ENCODE measurements around the gene NCOA6.
"Not testable (repeated sequence)": the region's sequence is repeated elsewhere in the genome, so short reads cannot be mapped to it uniquely, and the experiment has no call there.

NCOA6 gene

DNA sequence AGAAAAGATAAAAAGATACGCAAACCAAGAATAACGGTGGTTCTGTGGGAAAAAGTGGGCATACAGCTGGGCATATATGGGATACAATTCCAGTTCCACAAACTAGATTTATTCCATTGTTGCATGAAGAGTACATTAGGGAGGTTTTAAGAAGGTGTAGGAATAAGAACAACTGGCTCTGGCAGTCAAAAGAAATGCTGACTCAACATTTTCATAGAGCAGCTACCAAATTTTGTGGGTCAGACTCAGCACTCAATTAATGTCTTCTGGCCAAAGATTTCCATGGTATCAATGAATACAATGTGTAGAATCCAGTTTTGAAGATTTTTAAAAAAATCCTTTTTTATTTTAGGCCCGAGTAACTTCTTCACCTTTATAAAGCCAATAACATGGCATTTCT lies 81.1 kb downstream of the NCOA6 start:
- Histone ChIP-seq H3K4me3 (ENCODE audit: low read length) (no peak overlapping the region), H3K4me2 (ENCODE audit: low read length) (no peak overlapping the region), H3K9me3 (replicated peaks; ENCODE audit: low read length) (no peaks in the 10 kb centered on the region), H3K9ac (ENCODE audit: low read depth, low read length) (no peak overlapping the region), H3K36me3 (ENCODE audit: insufficient read depth, low read length) (peaks cover 80% of the 10 kb centered on the region), H3K27me3 (ENCODE audit: control insufficient read depth, insufficient read depth, low read length) (no peaks in the 10 kb centered on the region), H3K4me1 (ENCODE audit: control insufficient read depth, insufficient read depth, low read length) (no peaks in the 10 kb centered on the region)

DNA sequence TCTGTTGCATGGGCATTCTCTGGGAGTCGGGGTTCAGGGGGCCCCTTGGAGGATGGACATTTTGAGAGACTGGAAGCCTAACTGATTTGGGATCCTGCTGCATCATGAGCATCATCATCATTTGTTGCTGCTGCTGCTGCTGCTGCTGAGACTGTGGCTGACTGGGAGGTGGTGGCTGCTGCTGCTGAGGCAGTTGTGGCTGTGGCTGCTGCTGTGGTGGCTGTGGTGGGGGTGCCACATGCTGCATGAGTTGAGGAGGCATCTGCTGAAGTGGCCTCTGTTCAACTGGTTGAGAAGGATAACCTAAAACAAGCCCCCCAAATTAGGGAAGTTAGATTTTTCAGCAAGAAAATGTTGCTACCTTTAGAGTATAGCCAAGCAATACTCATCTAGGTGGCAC lies 82.4 kb downstream of the NCOA6 start:
- Histone ChIP-seq H3K36me3 (ENCODE audit: insufficient read depth, low read length) (peaks cover 74% of the 10 kb centered on the region), H3K9ac (ENCODE audit: low read depth, low read length) (no peak overlapping the region), H3K4me1 (ENCODE audit: control insufficient read depth, insufficient read depth, low read length) (no peaks in the 10 kb centered on the region), H3K9me3 (replicated peaks; ENCODE audit: low read length) (no peaks in the 10 kb centered on the region), H3K4me3 (ENCODE audit: low read length) (no peak overlapping the region), H3K4me2 (ENCODE audit: low read length) (no peak overlapping the region), H3K27me3 (ENCODE audit: control insufficient read depth, insufficient read depth, low read length) (no peaks in the 10 kb centered on the region)

- Histone ChIP-seq H3K4me1 (ENCODE audit: control insufficient read depth, insufficient read depth, low read length) (no peaks in the 10 kb centered on the region), H3K36me3 (ENCODE audit: insufficient read depth, low read length) (peaks cover 46% of the 10 kb centered on the region), H3K9me3 (replicated peaks; ENCODE audit: low read length) (no peaks in the 10 kb centered on the region), H3K4me3 (ENCODE audit: low read length) (no peak overlapping the region), H3K27me3 (ENCODE audit: control insufficient read depth, insufficient read depth, low read length) (no peaks in the 10 kb centered on the region), H3K9ac (ENCODE audit: low read depth, low read length) (no peak overlapping the region), H3K4me2 (ENCODE audit: low read length) (no peak overlapping the region)
Measured at GRCh38 chr20:34736106-34736735, 89.2 kb downstream of the NCOA6 start.

- H3K4me2 ChIP-seq (ENCODE audit: low read length) = no peak overlapping the region
- peaks cover 32% of the 10 kb centered on the region for H3K36me3 ChIP-seq (ENCODE audit: insufficient read depth, low read length)
- no peak overlapping the region for H3K9ac ChIP-seq (ENCODE audit: low read depth, low read length)
- no peaks in the 10 kb centered on the region for H3K27me3 ChIP-seq (ENCODE audit: control insufficient read depth, insufficient read depth, low read length)
- H3K4me3 ChIP-seq (ENCODE audit: low read length) = no peak overlapping the region
- no peaks in the 10 kb centered on the region for H3K4me1 ChIP-seq (ENCODE audit: control insufficient read depth, insufficient read depth, low read length)
- no peaks in the 10 kb centered on the region for H3K9me3 ChIP-seq (replicated peaks; ENCODE audit: low read length)
Measured at GRCh38 chr20:34732523-34732922, 92.9 kb downstream of the NCOA6 start.

DNA sequence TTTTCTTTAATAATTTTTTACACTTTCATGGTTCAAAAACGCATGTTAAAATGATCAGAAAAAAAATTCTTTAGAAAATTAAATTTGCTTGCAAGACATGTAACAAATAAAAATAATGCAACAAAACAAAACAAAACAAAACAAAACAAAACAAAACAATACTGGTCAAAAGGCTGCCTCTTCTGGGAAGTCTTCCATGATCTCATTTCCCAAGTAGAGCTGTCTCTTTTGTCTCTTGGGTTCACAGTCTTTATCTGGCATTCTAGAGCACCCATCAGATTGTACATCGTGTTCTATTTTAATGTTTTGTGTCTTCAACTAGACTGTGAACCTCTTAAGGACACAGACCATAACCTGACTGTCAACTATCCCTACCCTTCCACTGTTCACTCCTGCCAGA lies 96.0 kb downstream of the NCOA6 start:
- Histone ChIP-seq H3K9ac (ENCODE audit: low read depth, low read length) (no peak overlapping the region), H3K4me1 (ENCODE audit: control insufficient read depth, insufficient read depth, low read length) (no peaks in the 10 kb centered on the region), H3K4me3 (ENCODE audit: low read length) (no peak overlapping the region), H3K27me3 (ENCODE audit: control insufficient read depth, insufficient read depth, low read length) (no peaks in the 10 kb centered on the region), H3K9me3 (replicated peaks; ENCODE audit: low read length) (no peaks in the 10 kb centered on the region), H3K36me3 (ENCODE audit: insufficient read depth, low read length) (peaks cover 48% of the 10 kb centered on the region), H3K4me2 (ENCODE audit: low read length) (no peak overlapping the region)

DNA sequence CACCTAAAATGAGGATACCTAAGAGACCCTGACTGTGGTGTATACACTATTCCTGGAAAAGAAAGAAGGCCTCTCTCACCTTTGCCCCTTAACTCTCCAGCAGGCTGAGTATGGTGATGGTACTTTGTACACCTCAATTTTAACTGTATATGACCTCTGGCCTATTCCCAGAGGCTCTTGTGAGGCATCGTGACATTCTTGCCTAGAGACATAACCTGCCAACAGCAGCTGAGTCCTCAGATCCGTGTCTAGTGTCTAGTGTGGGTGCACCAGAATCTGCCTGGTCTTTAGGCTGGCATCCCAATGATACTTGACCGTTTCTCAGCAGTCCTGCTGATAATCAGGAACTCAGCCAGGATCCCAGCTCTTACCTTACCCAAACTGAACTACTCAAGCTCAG lies 101.3 kb downstream of the NCOA6 start:
- Histone ChIP-seq H3K36me3 (ENCODE audit: insufficient read depth, low read length) (peaks cover 38% of the 10 kb centered on the region), H3K4me3 (ENCODE audit: low read length) (no peak overlapping the region), H3K4me2 (ENCODE audit: low read length) (no peak overlapping the region), H3K9ac (ENCODE audit: low read depth, low read length) (no peak overlapping the region), H3K9me3 (replicated peaks; ENCODE audit: low read length) (no peaks in the 10 kb centered on the region), H3K4me1 (ENCODE audit: control insufficient read depth, insufficient read depth, low read length) (peaks cover 4% of the 10 kb centered on the region), H3K27me3 (ENCODE audit: control insufficient read depth, insufficient read depth, low read length) (no peaks in the 10 kb centered on the region)

GRCh38 chr20:34722560-34722959 lies 102.9 kb downstream of the NCOA6 start:
- not testable (repeated sequence) for H3K9me3 ChIP-seq (replicated peaks; ENCODE audit: low read length); H3K9ac ChIP-seq (ENCODE audit: low read depth, low read length); H3K4me2 ChIP-seq (ENCODE audit: low read length); H3K4me3 ChIP-seq (ENCODE audit: low read length); H3K27me3 ChIP-seq (ENCODE audit: control insufficient read depth, insufficient read depth, low read length); H3K4me1 ChIP-seq (ENCODE audit: control insufficient read depth, insufficient read depth, low read length)
- peaks cover 36% of the 10 kb centered on the region for H3K36me3 ChIP-seq (ENCODE audit: insufficient read depth, low read length)

- peaks cover 20% of the 10 kb centered on the region for H3K36me3 ChIP-seq (ENCODE audit: insufficient read depth, low read length)
- no peaks in the 10 kb centered on the region for H3K9me3 ChIP-seq (replicated peaks; ENCODE audit: low read length)
- H3K9ac ChIP-seq (ENCODE audit: low read depth, low read length) = no peak overlapping the region
- no peak overlapping the region for H3K4me2 ChIP-seq (ENCODE audit: low read length)
- no peaks in the 10 kb centered on the region for H3K27me3 ChIP-seq (ENCODE audit: control insufficient read depth, insufficient read depth, low read length)
- H3K4me3 ChIP-seq (ENCODE audit: low read length) = no peak overlapping the region
- H3K4me1 ChIP-seq (ENCODE audit: control insufficient read depth, insufficient read depth, low read length) = peaks cover 4% of the 10 kb centered on the region
Measured at GRCh38 chr20:34720266-34720665, 105.2 kb downstream of the NCOA6 start.

DNA sequence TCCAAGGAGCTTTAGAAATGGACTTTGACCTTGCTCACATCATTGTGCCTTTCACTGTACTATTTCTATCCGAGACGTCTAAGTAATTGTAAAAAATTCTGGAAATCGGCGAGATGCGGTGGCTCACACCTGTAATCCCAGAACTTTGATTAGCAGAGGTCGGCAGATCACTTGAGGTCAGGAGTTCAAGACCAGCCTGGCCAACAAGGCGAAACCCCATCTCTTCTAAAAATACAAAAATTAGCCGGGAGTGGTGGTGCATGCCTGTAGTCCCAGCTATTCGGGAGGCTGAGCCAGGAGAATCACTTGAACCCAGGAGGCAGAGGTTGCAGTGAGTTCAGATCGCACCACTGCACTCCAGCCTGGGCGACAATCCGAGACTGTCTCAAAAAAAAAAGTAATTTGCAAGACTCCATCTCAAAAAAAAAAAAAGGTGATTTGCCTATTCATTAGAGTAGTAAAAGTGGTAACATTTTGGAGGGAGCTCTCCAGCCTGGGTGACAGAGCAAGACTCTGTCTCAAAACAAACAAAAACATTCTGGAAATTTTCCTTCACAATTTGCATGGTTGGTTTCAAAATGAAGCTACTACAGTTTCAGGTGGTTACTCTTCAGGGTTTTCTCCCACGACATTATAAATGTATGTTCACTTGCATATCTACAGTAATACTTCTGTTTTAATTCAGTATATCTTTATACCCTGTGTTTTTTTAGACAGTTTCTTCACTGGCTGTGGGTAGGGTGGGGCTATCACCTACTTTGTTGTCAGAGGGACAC lies 106.0 kb downstream of the NCOA6 start:
- H3K9me3 ChIP-seq (replicated peaks; ENCODE audit: low read length); H3K4me1 ChIP-seq (ENCODE audit: control insufficient read depth, insufficient read depth, low read length); H3K4me3 ChIP-seq (ENCODE audit: low read length); H3K9ac ChIP-seq (ENCODE audit: low read depth, low read length); H3K4me2 ChIP-seq (ENCODE audit: low read length); H3K27me3 ChIP-seq (ENCODE audit: control insufficient read depth, insufficient read depth, low read length): not testable (repeated sequence)
- peaks cover 21% of the 10 kb centered on the region for H3K36me3 ChIP-seq (ENCODE audit: insufficient read depth, low read length)

DNA sequence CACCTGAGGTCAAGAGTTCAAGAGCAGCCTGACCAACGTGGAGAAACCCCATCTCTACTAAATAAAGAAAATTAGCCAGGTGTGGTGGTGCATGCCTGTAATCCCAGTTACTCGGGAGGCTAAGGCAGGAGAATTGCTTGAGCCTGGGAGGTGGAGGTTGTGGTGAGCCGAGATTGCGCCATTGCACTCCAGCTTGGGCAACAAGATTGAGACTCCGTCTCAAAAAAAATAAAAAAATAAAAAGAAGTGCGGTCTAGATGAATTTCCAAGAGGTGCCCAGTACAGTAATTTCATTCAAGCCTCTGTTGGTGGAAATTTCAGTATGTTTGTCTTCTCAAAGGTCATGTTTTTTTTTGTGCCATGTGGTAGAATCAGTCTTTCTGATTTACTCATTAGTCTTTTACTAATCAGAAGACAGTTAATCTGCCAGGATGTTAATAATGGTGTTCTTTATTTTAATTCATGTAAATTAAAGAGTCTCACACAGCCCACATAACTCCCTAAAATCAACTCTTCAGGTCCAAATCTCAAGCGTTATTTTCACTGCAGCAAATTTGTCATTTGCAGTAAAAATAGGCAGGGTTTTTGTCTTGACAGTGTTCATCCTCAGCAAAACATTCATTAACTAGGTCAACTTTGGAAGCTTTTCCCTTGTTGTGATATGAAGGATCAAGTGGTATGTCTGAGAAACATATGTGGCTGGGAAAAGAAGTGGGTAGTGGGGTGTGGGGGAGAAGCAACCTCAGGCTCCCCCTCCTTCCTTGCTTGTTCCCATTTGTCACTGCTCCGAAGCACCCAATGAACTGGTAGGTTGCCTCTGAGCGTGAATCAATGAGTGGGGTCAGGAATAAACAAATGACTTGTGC lies 108.0 kb downstream of the NCOA6 start:
- H3K4me1 ChIP-seq (ENCODE audit: control insufficient read depth, insufficient read depth, low read length) = peaks cover 16% of the 10 kb centered on the region
- peaks cover 19% of the 10 kb centered on the region for H3K36me3 ChIP-seq (ENCODE audit: insufficient read depth, low read length)
- H3K9me3 ChIP-seq (replicated peaks; ENCODE audit: low read length) = no peaks in the 10 kb centered on the region
- no peak overlapping the region for H3K4me2 ChIP-seq (ENCODE audit: low read length)
- no peak overlapping the region for H3K9ac ChIP-seq (ENCODE audit: low read depth, low read length)
- H3K4me3 ChIP-seq (ENCODE audit: low read length) = no peak overlapping the region
- no peaks in the 10 kb centered on the region for H3K27me3 ChIP-seq (ENCODE audit: control insufficient read depth, insufficient read depth, low read length)

GRCh38 chr20:34716921-34717229 lies 108.6 kb downstream of the NCOA6 start:
- Histone ChIP-seq H3K4me3 (ENCODE audit: low read length) (no peak overlapping the region), H3K4me2 (ENCODE audit: low read length) (no peak overlapping the region), H3K27me3 (ENCODE audit: control insufficient read depth, insufficient read depth, low read length) (no peaks in the 10 kb centered on the region), H3K4me1 (ENCODE audit: control insufficient read depth, insufficient read depth, low read length) (peaks cover 16% of the 10 kb centered on the region), H3K9me3 (replicated peaks; ENCODE audit: low read length) (no peaks in the 10 kb centered on the region), H3K36me3 (ENCODE audit: insufficient read depth, low read length) (peaks cover 21% of the 10 kb centered on the region), H3K9ac (ENCODE audit: low read depth, low read length) (no peak overlapping the region)
